H1 (cell line): ENCODE measurements around the gene CD160. TPM values are rescaled to one million over a fixed set of nuclear protein-coding genes. Genes with fewer than 3 reads are reported as not detected.

Experiments used
- CTCF ChIA-PET: fragments of 300-600 bp; sonication (Branson Sonifier 250); formaldehyde crosslinking; loops from one replicate; lab custom pipeline; 2021; ENCODE audit not compliant: partially characterized antibody; lab: Charles Lee
- POLR2A ChIA-PET: fragments of 300-600 bp; sonication (Branson Sonifier 250); formaldehyde crosslinking; loops from one replicate; lab custom pipeline; 2021; ENCODE audit warnings: inconsistent platforms; ENCODE audit not compliant: partially characterized antibody; lab: Charles Lee
- DNase-seq, 2 experiments: peaks; one replicate each; pipeline versions ENCODE4 v3.0.0 to v3.0.0-alpha.2; 2010 to 2022; ENCODE audit warnings: low spot score in 2 of 2, low read depth in 1 of 2, mixed read lengths in 1 of 2
- FAIRE-seq: peaks from 2 replicates; lab custom pipeline; 2011; peaks lifted over from hg19 to GRCh38; lab: Jason Lieb, UNC
- H2AFZ ChIP-seq: 2 replicates; pipeline ENCODE4 v1.8.1; 2012; ENCODE audit warnings: low read length, inconsistent platforms
- H2AK5ac ChIP-seq: 2 replicates; pipeline ENCODE4 v1.6.1; 2013; ENCODE audit warnings: low read depth, low read length
- H2BK120ac ChIP-seq: replicated peaks from 2 replicates; pipeline ENCODE3; 2013; ENCODE audit warnings: low read depth, low read length, inconsistent platforms
- H2BK12ac ChIP-seq: 2 replicates; pipeline ENCODE4 v1.6.1; 2013; ENCODE audit warnings: low read depth, low read length
- H2BK15ac ChIP-seq: 2 replicates; pipeline ENCODE4 v1.6.1; 2013; ENCODE audit warnings: low read length
- H2BK20ac ChIP-seq: 2 replicates; pipeline ENCODE4 v1.6.1; 2013; ENCODE audit warnings: low read length
- H2BK5ac ChIP-seq: 2 replicates; pipeline ENCODE4 v1.6.1; 2013; ENCODE audit warnings: low read depth, low read length
- H3K14ac ChIP-seq: 2 replicates; pipeline ENCODE4 v1.6.1; 2013; ENCODE audit warnings: inconsistent platforms; ENCODE audit not compliant: insufficient read length
- H3K18ac ChIP-seq: 2 replicates; pipeline ENCODE4 v1.6.1; 2013; ENCODE audit warnings: low read length; ENCODE audit errors: extremely low read depth
- H3K23ac ChIP-seq: 2 replicates; pipeline ENCODE4 v1.6.1; 2013; ENCODE audit warnings: inconsistent platforms; ENCODE audit not compliant: insufficient read length
- H3K23me2 ChIP-seq: 2 replicates; pipeline ENCODE4 v1.6.1; 2013; ENCODE audit warnings: low read depth, low read length
- H3K27ac ChIP-seq: 2 replicates; pipeline ENCODE4 v1.6.1; 2011; ENCODE audit warnings: low read depth, low read length, inconsistent platforms
- H3K27me3 ChIP-seq, 4 experiments: replicated peaks in 1 of 4; 1 replicate in 1 of 4; 2 replicates in 3 of 4; pipeline versions ENCODE4 v1.6.1 to v1.8.1; 2011 to 2013; ENCODE audit warnings: low read length in 3 of 4, mild to moderate bottlenecking in 3 of 4, inconsistent platforms in 2 of 4, mixed read lengths in 2 of 4, moderate library complexity in 1 of 4; ENCODE audit not compliant: control insufficient read depth in 3 of 4, insufficient read depth in 3 of 4; ENCODE audit errors: extremely low read depth in 1 of 4
- H3K36me3 ChIP-seq, 4 experiments: 2 replicates each; pipeline versions ENCODE4 v1.6.1 to v1.8.1; 2011 to 2013; ENCODE audit warnings: mild to moderate bottlenecking in 4 of 4, low read length in 3 of 4, moderate library complexity in 2 of 4, control low read depth in 1 of 4, inconsistent platforms in 1 of 4; ENCODE audit not compliant: insufficient read depth in 4 of 4, control insufficient read depth in 2 of 4
- H3K4ac ChIP-seq: replicated peaks from 2 replicates; pipeline ENCODE3; 2013; ENCODE audit warnings: low read length, low read depth, mixed read lengths, inconsistent platforms; ENCODE audit not compliant: insufficient read length
- H3K4me1 ChIP-seq, 4 experiments: replicated peaks in 1 of 4; 1 replicate in 1 of 4; 2 replicates in 3 of 4; pipeline versions ENCODE4 v1.6.1 to v1.8.1; 2011 to 2013; ENCODE audit warnings: low read length in 3 of 4, inconsistent platforms in 2 of 4, mixed read lengths in 1 of 4; ENCODE audit not compliant: insufficient read depth in 4 of 4, control insufficient read depth in 3 of 4
- H3K4me2 ChIP-seq, 2 experiments: 2 replicates each; pipeline versions ENCODE4 v1.6.1 to v1.8.1; 2011 to 2013; ENCODE audit warnings: low read depth in 2 of 2, low read length in 2 of 2, control low read depth in 1 of 2, inconsistent platforms in 1 of 2, mild to moderate bottlenecking in 1 of 2; ENCODE audit not compliant: insufficient read depth in 1 of 2
- H3K4me3 ChIP-seq, 4 experiments: fragments of 200-600, 300-600 bp in 1 of 4; sonication (generic), shearing (Covaris generic), sonication (Bioruptor Twin) in 1 of 4; 2 replicates each; pipeline versions ENCODE4 v1.5.1 to v1.8.1; 2011 to 2016; ENCODE audit warnings: low read length in 4 of 4, low read depth in 3 of 4, control low read depth in 2 of 4, inconsistent platforms in 2 of 4, mild to moderate bottlenecking in 2 of 4, mixed read lengths in 1 of 4, moderate library complexity in 1 of 4; ENCODE audit not compliant: insufficient read depth in 2 of 4; ENCODE audit errors: extremely low read depth in 1 of 4
- H3K56ac ChIP-seq: replicated peaks from 2 replicates; pipeline ENCODE3; 2013; ENCODE audit warnings: low read depth, mild to moderate bottlenecking, mixed read lengths, low read length, inconsistent platforms; ENCODE audit not compliant: insufficient read length
- H3K79me1 ChIP-seq: 2 replicates; pipeline ENCODE4 v1.6.1; 2013; ENCODE audit warnings: low read depth, low read length, control low read depth
- H3K79me2 ChIP-seq, 2 experiments: 2 replicates each; pipeline versions ENCODE4 v1.6.1 to v1.8.1; 2012 to 2013; ENCODE audit warnings: low read length in 2 of 2, mild to moderate bottlenecking in 2 of 2, inconsistent platforms in 1 of 2; ENCODE audit not compliant: insufficient read depth in 2 of 2, control insufficient read depth in 1 of 2
- H3K9ac ChIP-seq, 4 experiments: replicated peaks in 1 of 4; 1 replicate in 1 of 4; 2 replicates in 3 of 4; pipeline versions ENCODE4 v1.6.1 to v1.8.1; 2011 to 2013; ENCODE audit warnings: low read depth in 3 of 4, low read length in 3 of 4, control low read depth in 2 of 4, mild to moderate bottlenecking in 2 of 4, moderate library complexity in 2 of 4, inconsistent platforms in 1 of 4; ENCODE audit errors: extremely low read depth in 1 of 4
- H3K9me3 ChIP-seq, 2 experiments: 2 replicates each; pipeline versions ENCODE4 v1.6.1 to v1.8.1; 2012 to 2013; ENCODE audit warnings: mild to moderate bottlenecking in 2 of 2, moderate library complexity in 2 of 2, control low read depth in 1 of 2, inconsistent platforms in 1 of 2, low read depth in 1 of 2, low read length in 1 of 2, mixed read lengths in 1 of 2; ENCODE audit not compliant: insufficient read depth in 2 of 2
- H4K20me1 ChIP-seq, 2 experiments: replicated peaks in 1 of 2; 2 replicates each; pipeline versions ENCODE3 to v1.8.1; 2011 to 2013; ENCODE audit warnings: inconsistent platforms in 2 of 2, low read length in 2 of 2, mild to moderate bottlenecking in 1 of 2; ENCODE audit not compliant: insufficient read depth in 2 of 2, control insufficient read depth in 1 of 2
- H4K5ac ChIP-seq: 2 replicates; pipeline ENCODE4 v1.6.1; 2013; ENCODE audit warnings: low read length, low read depth, mixed read lengths, inconsistent platforms; ENCODE audit not compliant: insufficient read length
- H4K8ac ChIP-seq: 2 replicates; pipeline ENCODE4 v1.8.0; 2013; ENCODE audit warnings: mild to moderate bottlenecking, moderate library complexity, low read length, inconsistent platforms; ENCODE audit not compliant: insufficient read depth; ENCODE audit errors: extremely low read depth
- H4K91ac ChIP-seq: replicated peaks from 2 replicates; pipeline ENCODE3; 2013; ENCODE audit warnings: low read length, mixed read lengths, inconsistent platforms; ENCODE audit not compliant: insufficient read length
- CBX8 ChIP-seq: fragments of 300-800, 300-1000 bp; sonication (generic); IDR thresholded peaks from 2 replicates; pipeline ENCODE4 v1.7.1; 2016; ENCODE audit warnings: low read depth, low read length, borderline replicate concordance
- PHF8 ChIP-seq: fragments of 200-600 bp; sonication (generic); conservative IDR thresholded peaks from 2 replicates; pipeline ENCODE4 v1.7.1; 2012; ENCODE audit warnings: low read depth, mild to moderate bottlenecking, inconsistent platforms, low read length, moderate library complexity
- SP2 ChIP-seq: IDR thresholded peaks from 2 replicates; pipeline ENCODE4 v1.6.1; 2012; ENCODE audit warnings: mild to moderate bottlenecking, low read length, inconsistent platforms
- WGBS, 2 experiments: shearing (Covaris generic) in 1 of 2; methylation state at CpG; one replicate each; pipeline versions ENCODE4 v1.1.6 to v1.1.7; 2013 to 2015; ENCODE audit warnings: low lambda C conversion rate in 2 of 2, mixed read lengths in 2 of 2, inconsistent platforms in 1 of 2, low coverage in 1 of 2, missing lambda C conversion rate in 1 of 2; ENCODE audit not compliant: insufficient replicate concordance in 2 of 2, insufficient coverage in 1 of 2, insufficient read length in 1 of 2; ENCODE audit errors: extremely low coverage in 1 of 2, missing lambda C conversion rate in 1 of 2; 5-methylcytosine and 5-hydroxymethylcytosine counted together
- polyA plus RNA-seq, 7 experiments: library from polyadenylated mRNA; depleted of rRNA in 3 of 7; stranded (reverse) in 5 of 7; unstranded in 2 of 7; fragments of >200 nt in 5 of 7; fragments of 200-250 nt in 2 of 7; gene quantifications; 1 replicate in 5 of 7; 2 replicates in 1 of 7; 4 replicates in 1 of 7; pipeline versions ENCODE4 v1.2.1 to v1.2.3, GENCODE V29; 2011 to 2013; ENCODE audit warnings: missing spikeins in 2 of 7, mixed read lengths in 2 of 7
- total RNA-seq: library from RNA; stranded (reverse); fragmentation: NEBNext Ultra II Directional; extraction: Animal tissue kit (Norgen Biotek cat#: 25700); gene quantifications from 2 replicates; pipeline ENCODE4 v1.2.1, GENCODE V29; 2021

CD160 gene
- total and polyA plus RNA-seq, 2 of the 8 experiments (the other 6 are each of a cell fraction or from before 2014, with no cell fraction given): not detected

- CTCF ChIA-PET: interaction anchor here (0.9 to 1.2 kb wide), 5 partner anchors 10 to 133 kb away, joined by 3 read pairs; no protein-coding TSS in a partner anchor
- H2BK120ac ChIP-seq: no peak overlapping the region
- FAIRE-seq: no peak
Observed at GRCh38 chr1:145758575-145758974, 39.3 kb downstream of the CD160 start.

More at GRCh38 chr1:145758575-145758974, 39.3 kb downstream of the CD160 start:
- H2BK15ac ChIP-seq: no peak overlapping the region
- H3K9me3 ChIP-seq: peaks cover 5 to 20% of the 10 kb centered on the region in 2 experiments; a peak in 2 of 4 replicates
- no peak overlapping the region for H3K56ac ChIP-seq
- H2BK5ac ChIP-seq: no peak overlapping the region
- no peak overlapping the region for H3K4me2 ChIP-seq
- no peak overlapping the region for H3K18ac ChIP-seq
- no peak overlapping the region for H3K9ac ChIP-seq
- no peaks in the 10 kb centered on the region for H3K79me2 ChIP-seq
- no peaks in the 10 kb centered on the region for H3K27me3 ChIP-seq
- WGBS, 2 experiments: 94% methylated on average over 1 of the region's 1 CpG; no CpG with 5 or more reads in 1 of the 2 experiments
- no peak overlapping the region for H3K4ac ChIP-seq
- no peak overlapping the region for H2AK5ac ChIP-seq
- H2AFZ ChIP-seq: no peak overlapping the region
- no peaks in the 10 kb centered on the region for H3K23me2 ChIP-seq
- no peak overlapping the region for H3K27ac ChIP-seq
- peaks cover 0 to 15% (median 3%) of the 10 kb centered on the region in 4 experiments; a peak in 3 of 8 replicates for H3K36me3 ChIP-seq
- no peak overlapping the region for H3K23ac ChIP-seq
- H3K79me1 ChIP-seq: no peaks in the 10 kb centered on the region
- H2BK20ac ChIP-seq: no peak overlapping the region
- H3K4me3 ChIP-seq: no peak overlapping the region
- DNase-seq: no peak
- H4K91ac ChIP-seq: no peak overlapping the region
- H4K5ac ChIP-seq: no peak overlapping the region
- no peaks in the 10 kb centered on the region for H3K4me1 ChIP-seq
- H2BK12ac ChIP-seq: no peak overlapping the region
- no peak overlapping the region for H3K14ac ChIP-seq
- no peaks in the 10 kb centered on the region for H4K20me1 ChIP-seq
- H4K8ac ChIP-seq: no peak overlapping the region
- POLR2A ChIA-PET: no interaction called here
- TF ChIP-seq SP2: no peak
- TF ChIP-seq PHF8: no peak
- TF ChIP-seq CBX8: no peak
- TF ChIP-seq, all 59 proteins: peak for 0
